Activated CD4-positive, alpha-beta T cell treated with anti-CD3 and anti-CD28 coated beads for 24 hours (primary cell): Measurements from ENCODE around the gene STRN4.

ENCODE experiments used
- DNase-seq, 2 donors: peaks; one replicate each; pipeline ENCODE4 v3.0.0-alpha.2; 2020; ENCODE audit warnings: low read depth in 2 of 2

The STRN4 gene

DNA sequence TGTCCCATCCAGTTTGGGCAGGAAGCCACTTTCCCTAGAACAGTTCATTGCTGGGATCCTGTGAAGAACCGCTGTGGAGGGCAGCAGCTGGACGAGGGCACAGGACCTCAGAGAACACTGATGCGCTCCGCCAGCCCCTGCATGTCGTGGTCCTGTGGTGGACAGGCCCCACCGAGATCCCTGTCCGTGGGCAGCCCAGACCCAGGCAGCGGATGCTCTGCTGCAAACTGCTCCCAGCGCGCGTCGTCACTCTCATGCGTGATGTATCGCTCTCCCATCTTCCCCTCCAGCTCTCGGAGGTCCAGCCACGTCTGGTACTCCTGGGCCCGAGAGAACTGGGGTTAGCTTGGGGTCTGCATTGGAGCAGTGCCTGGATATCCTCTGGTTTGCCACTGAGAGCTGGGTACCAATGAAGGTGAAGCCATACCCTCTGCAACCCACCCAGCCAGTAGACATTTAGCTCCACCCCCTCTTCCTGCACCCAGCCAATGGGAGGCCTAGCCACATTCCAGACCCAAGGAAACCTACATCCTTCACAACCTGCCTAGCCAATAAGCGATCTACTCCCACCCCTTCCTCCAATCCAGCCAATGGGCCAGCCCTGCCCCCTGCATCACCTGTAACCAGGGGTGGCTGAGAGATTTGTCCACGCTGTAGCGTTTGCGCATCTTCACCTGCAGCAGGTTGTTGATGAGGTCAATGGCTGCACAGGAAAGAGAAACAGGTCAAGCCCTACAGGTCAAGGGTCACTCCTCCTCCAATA, 71.7 kb downstream of the STRN4 start:
- no peak for DNase-seq

DNA sequence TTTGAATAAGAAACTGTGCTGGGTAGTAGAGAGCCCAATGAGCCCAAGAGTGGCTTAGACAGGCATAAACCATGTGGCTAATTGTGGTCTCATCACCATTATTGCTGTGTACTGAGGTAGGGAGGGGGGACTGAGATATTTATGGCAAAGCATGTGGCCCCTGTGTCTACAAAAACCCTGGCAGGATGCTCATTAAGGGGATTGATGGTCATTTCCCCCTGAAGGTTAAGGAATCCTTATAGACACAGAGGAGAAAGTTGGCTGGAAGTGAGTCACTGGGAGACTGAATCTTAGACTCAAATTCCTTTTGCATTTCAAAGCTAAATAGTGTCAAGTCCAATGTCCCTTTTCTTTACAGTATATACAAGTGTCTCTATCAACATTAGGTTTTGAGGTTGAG, 75.4 kb downstream of the STRN4 start:
- no peak for DNase-seq
